Measurements from ENCODE around the gene ADD3. TPM values are rescaled to one million over a fixed set of nuclear protein-coding genes. Genes with fewer than 3 reads are reported as not detected.
A peak's percentile ranks its signal among the peaks of the same experiment; 100 is the strongest.
"Not testable (repeated sequence)": the region's sequence is repeated elsewhere in the genome, so short reads cannot be mapped to it uniquely, and the experiment has no call there.

The ADD3 gene
- total RNA-seq, 2 donors from 2014 or later, result 60.3 to 123 TPM

- Mint-ChIP-seq H3K36me3 (peaks cover 4 to 36% of the 10 kb centered on the region in 2 donors), H3K27ac (no peak overlapping the region), H3K9me3 (no peaks in the 10 kb centered on the region)
- DNase-seq (ENCODE audit: low spot score in 2 of 2) (no peak), ATAC-seq (no peak)
Measured at GRCh38 chr10:110123594-110123993, 115.8 kb downstream of the ADD3 start.

GRCh38 chr10:110129490-110129889, 121.7 kb downstream of the ADD3 start:
- DNase-seq (ENCODE audit: low spot score in 2 of 2), result no peak
- H3K27ac Mint-ChIP-seq, result peak overlapping the region in 1 of 2 donors; percentile 37
- ATAC-seq, result no peak
- peaks cover 0 to 13% of the 10 kb centered on the region in 2 donors for H3K36me3 Mint-ChIP-seq
- H3K9me3 Mint-ChIP-seq, result no peaks in the 10 kb centered on the region

GRCh38 chr10:110134917-110135316, 127.1 kb downstream of the ADD3 start:
- ATAC-seq (peak; percentile 33 to 62), DNase-seq (ENCODE audit: low spot score in 2 of 2) (no peak)
- H3K9me3 Mint-ChIP-seq, result no peaks in the 10 kb centered on the region
- peaks cover 0 to 13% of the 10 kb centered on the region in 2 donors for H3K36me3 Mint-ChIP-seq
- H3K27ac Mint-ChIP-seq, result peak overlapping the region in 1 of 2 donors; percentile 32

- DNase-seq (ENCODE audit: low spot score in 2 of 2); H3K9me3 Mint-ChIP-seq; H3K27ac Mint-ChIP-seq; ATAC-seq: not testable (repeated sequence)
- peaks cover 0 to 13% of the 10 kb centered on the region in 2 donors for H3K36me3 Mint-ChIP-seq
Measured at GRCh38 chr10:110135836-110136235, 128.1 kb downstream of the ADD3 start.

GRCh38 chr10:110137142-110137545, 129.4 kb downstream of the ADD3 start:
- Mint-ChIP-seq H3K27ac (peak overlapping the region in 1 of 2 donors; percentile 79), H3K36me3 (peaks cover 0 to 9% of the 10 kb centered on the region in 2 donors), H3K9me3 (no peaks in the 10 kb centered on the region)
- no peak for DNase-seq (ENCODE audit: low spot score in 2 of 2)
- ATAC-seq, result peak; percentile 81 to 86

- Mint-ChIP-seq H3K36me3 (peaks cover 0 to 2% of the 10 kb centered on the region in 2 donors), H3K9me3 (no peaks in the 10 kb centered on the region), H3K27ac (peak overlapping the region in 1 of 2 donors; percentile 79)
- DNase-seq (ENCODE audit: low spot score in 2 of 2), result no peak
- peak; percentile 42 to 45 for ATAC-seq
Measured at GRCh38 chr10:110138197-110138812, 130.5 kb downstream of the ADD3 start.

- Mint-ChIP-seq H3K36me3 (no peaks in the 10 kb centered on the region), H3K9me3 (no peaks in the 10 kb centered on the region), H3K27ac (peak overlapping the region in 1 of 2 donors; percentile 3)
- ATAC-seq (peak in 1 of 2 donors; percentile 39), DNase-seq (ENCODE audit: low spot score in 2 of 2) (no peak)
Measured at GRCh38 chr10:110141185-110141584, 133.4 kb downstream of the ADD3 start.

- DNase-seq (ENCODE audit: low spot score in 2 of 2), result no peak
- Mint-ChIP-seq H3K27ac (no peak overlapping the region), H3K36me3 (no peaks in the 10 kb centered on the region), H3K9me3 (no peaks in the 10 kb centered on the region)
- ATAC-seq, result no peak
Measured at GRCh38 chr10:110141871-110142635, 134.3 kb downstream of the ADD3 start.

GRCh38 chr10:110142965-110143364, 135.2 kb downstream of the ADD3 start:
- no peaks in the 10 kb centered on the region for H3K36me3 Mint-ChIP-seq
- DNase-seq (ENCODE audit: low spot score in 2 of 2) (no peak), ATAC-seq (no peak)
- H3K9me3 Mint-ChIP-seq, result no peaks in the 10 kb centered on the region
- H3K27ac Mint-ChIP-seq, result no peak overlapping the region

GRCh38 chr10:110144507-110144906, 136.7 kb downstream of the ADD3 start:
- no peak for DNase-seq (ENCODE audit: low spot score in 2 of 2)
- Mint-ChIP-seq H3K36me3 (no peaks in the 10 kb centered on the region), H3K27ac (no peak overlapping the region), H3K9me3 (no peaks in the 10 kb centered on the region)
- no peak for ATAC-seq

GRCh38 chr10:110147961-110148360, 140.2 kb downstream of the ADD3 start:
- Mint-ChIP-seq H3K36me3 (no peaks in the 10 kb centered on the region), H3K9me3 (no peaks in the 10 kb centered on the region), H3K27ac (peak overlapping the region in 1 of 2 donors; percentile 9)
- DNase-seq (ENCODE audit: low spot score in 2 of 2) (no peak), ATAC-seq (peak; percentile 39 to 40)

- no peaks in the 10 kb centered on the region for H3K36me3 Mint-ChIP-seq
- no peak overlapping the region for H3K27ac Mint-ChIP-seq
Measured at GRCh38 chr10:110149259-110149658, 141.5 kb downstream of the ADD3 start.

GRCh38 chr10:110150046-110150445, 142.3 kb downstream of the ADD3 start:
- H3K27ac Mint-ChIP-seq, result no peak overlapping the region
- no peak for DNase-seq (ENCODE audit: low spot score in 2 of 2)
- no peaks in the 10 kb centered on the region for H3K9me3 Mint-ChIP-seq
- H3K36me3 Mint-ChIP-seq, result no peaks in the 10 kb centered on the region
- no peak for ATAC-seq

More at GRCh38 chr10:110149259-110149658, 141.5 kb downstream of the ADD3 start:
- no peaks in the 10 kb centered on the region for H3K9me3 Mint-ChIP-seq
- no peak for ATAC-seq
- no peak for DNase-seq (ENCODE audit: low spot score in 2 of 2)

- DNase-seq (ENCODE audit: low spot score in 2 of 2), result no peak
- H3K36me3 Mint-ChIP-seq, result no peaks in the 10 kb centered on the region
- no peak overlapping the region for H3K27ac Mint-ChIP-seq
- H3K9me3 Mint-ChIP-seq, result no peaks in the 10 kb centered on the region
- ATAC-seq, result peak in 1 of 2 donors; percentile 4
Measured at GRCh38 chr10:110150981-110151380, 143.2 kb downstream of the ADD3 start.

GRCh38 chr10:110151467-110151866, 143.7 kb downstream of the ADD3 start:
- Mint-ChIP-seq H3K36me3 (no peaks in the 10 kb centered on the region), H3K9me3 (no peaks in the 10 kb centered on the region), H3K27ac (no peak overlapping the region)
- ATAC-seq, result no peak
- no peak for DNase-seq (ENCODE audit: low spot score in 2 of 2)

- Mint-ChIP-seq H3K9me3 (no peaks in the 10 kb centered on the region), H3K36me3 (no peaks in the 10 kb centered on the region)
- no peak for ATAC-seq
Measured at GRCh38 chr10:110151971-110152370, 144.2 kb downstream of the ADD3 start.

GRCh38 chr10:110153396-110153795, 145.6 kb downstream of the ADD3 start:
- DNase-seq (ENCODE audit: low spot score in 2 of 2) (no peak), ATAC-seq (no peak)
- H3K27ac Mint-ChIP-seq, result no peak overlapping the region
- no peaks in the 10 kb centered on the region for H3K9me3 Mint-ChIP-seq
- no peaks in the 10 kb centered on the region for H3K36me3 Mint-ChIP-seq

More at GRCh38 chr10:110151971-110152370, 144.2 kb downstream of the ADD3 start:
- DNase-seq (ENCODE audit: low spot score in 2 of 2), result no peak
- H3K27ac Mint-ChIP-seq, result no peak overlapping the region
